Measurements from ENCODE around the gene C1D. TPM values are rescaled to one million over a fixed set of nuclear protein-coding genes. Genes with fewer than 3 reads are reported as not detected.

C1D gene
- 21.3 and 28.8 TPM in 2 replicates for total RNA-seq
- polyA plus RNA-seq, result 55.2 and 63.1 TPM in 2 replicates
- 25.3 and 25.6 TPM in 2 replicates for polyA plus RNA-seq (2012)
- not detected in 2 replicates for polyA minus RNA-seq (ENCODE audit: low replicate concordance)

- peak within 1 kb of the TSS; percentile 93 for H2AFZ ChIP-seq (ENCODE audit: low read length)
- DNase-seq (ENCODE audit: low read depth in 2 of 2), result peak; percentile 89 to 91
- H3K4me2 ChIP-seq (ENCODE audit: extremely low read depth, insufficient read depth, low read length), result peak within 1 kb of the TSS; percentile 96
- peak within 1 kb of the TSS; percentile 94 for H3K9ac ChIP-seq (ENCODE audit: insufficient read depth, low read length)
- no peaks in the 10 kb centered on the region for H3K27me3 ChIP-seq (ENCODE audit: control insufficient read depth, insufficient read depth, low read length)
- peak within 1 kb of the TSS; percentile 99 for H3K27ac ChIP-seq (ENCODE audit: insufficient read depth, low read length)
- peaks cover 46% of the 10 kb centered on the region for H3K79me2 ChIP-seq (ENCODE audit: control insufficient read depth, insufficient read depth, low read length)
- TF ChIP-seq CTCF (conservative IDR thresholded peaks at IDR 0.05 in 1 of 2, IDR thresholded peaks at IDR 0.05 in 1 of 2; ENCODE audit: low read depth in 1 of 2, low read length in 2 of 2) (no peak), EZH2 (IDR thresholded peaks at IDR 0.05; ENCODE audit: low read length, missing control alignments) (no peak)
- no peaks in the 10 kb centered on the region for H3K36me3 ChIP-seq (ENCODE audit: control insufficient read depth, insufficient read depth, low read length)
- no peaks in the 10 kb centered on the region for H3K9me3 ChIP-seq (ENCODE audit: control insufficient read depth, insufficient read depth, low read depth, low read length)
- no peaks in the 10 kb centered on the region for H4K20me1 ChIP-seq (ENCODE audit: control insufficient read depth, extremely low read depth, insufficient read depth, low read length)
- no peaks in the 10 kb centered on the region for H3K4me1 ChIP-seq (ENCODE audit: control insufficient read depth, extremely low read depth, insufficient read depth, low read length)
- peak within 1 kb of the TSS; percentile 65 to 99 (median 82) for H3K4me3 ChIP-seq (replicated peaks in 1 of 4; ENCODE audit: control extremely low read depth in 1 of 4, insufficient read depth in 1 of 4, low read depth in 3 of 4, low read length in 4 of 4)
Observed at GRCh38 chr2:68062680-68063387, at the start of gene C1D. C1D (minus strand) TSS chr2:68063004; CDS start chr2:68047310, 15,694 bp downstream.

DNA sequence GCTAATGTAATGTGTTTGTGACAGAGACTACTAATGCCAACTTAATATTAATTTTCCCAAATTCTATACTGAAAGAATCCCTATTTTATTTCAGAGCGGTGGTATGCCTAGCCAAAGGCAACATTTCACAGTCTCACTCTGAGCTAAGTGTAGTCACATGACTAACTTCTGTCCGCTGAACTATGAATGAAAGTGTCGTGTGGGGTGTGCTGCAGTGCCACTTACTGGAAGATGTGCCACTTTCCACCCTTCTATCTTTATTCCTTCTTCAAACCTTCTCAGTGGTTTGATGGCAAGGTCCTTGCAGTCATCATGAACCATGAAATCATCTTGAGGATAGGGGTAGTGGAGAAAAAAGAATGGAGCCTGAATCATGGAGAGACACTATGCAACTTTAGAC, 47.3 kb upstream of the C1D start:
- DNase-seq (ENCODE audit: low read depth in 2 of 2), result no peak
- Histone ChIP-seq H4K20me1 (ENCODE audit: control insufficient read depth, extremely low read depth, insufficient read depth, low read length) (no peaks in the 10 kb centered on the region), H3K9me3 (ENCODE audit: control insufficient read depth, insufficient read depth, low read depth, low read length) (no peaks in the 10 kb centered on the region), H3K4me3 (replicated peaks in 1 of 4; ENCODE audit: control extremely low read depth in 1 of 4, insufficient read depth in 1 of 4, low read depth in 3 of 4, low read length in 4 of 4) (no peak overlapping the region), H3K4me2 (ENCODE audit: extremely low read depth, insufficient read depth, low read length) (no peak overlapping the region), H3K9ac (ENCODE audit: insufficient read depth, low read length) (no peak overlapping the region), H2AFZ (ENCODE audit: low read length) (no peak overlapping the region), H3K36me3 (ENCODE audit: control insufficient read depth, insufficient read depth, low read length) (no peaks in the 10 kb centered on the region), H3K27ac (ENCODE audit: insufficient read depth, low read length) (no peak overlapping the region), H3K79me2 (ENCODE audit: control insufficient read depth, insufficient read depth, low read length) (no peaks in the 10 kb centered on the region), H3K27me3 (ENCODE audit: control insufficient read depth, insufficient read depth, low read length) (no peaks in the 10 kb centered on the region), H3K4me1 (ENCODE audit: control insufficient read depth, extremely low read depth, insufficient read depth, low read length) (no peaks in the 10 kb centered on the region)
- no peak for TF ChIP-seq EZH2 (IDR thresholded peaks at IDR 0.05; ENCODE audit: low read length, missing control alignments)
- TF ChIP-seq CTCF (conservative IDR thresholded peaks at IDR 0.05 in 1 of 2, IDR thresholded peaks at IDR 0.05 in 1 of 2; ENCODE audit: low read depth in 1 of 2, low read length in 2 of 2), result no peak

GRCh38 chr2:68108120-68108519, 45.3 kb upstream of the C1D start:
- no peak overlapping the region for H2AFZ ChIP-seq (ENCODE audit: low read length)
- TF ChIP-seq CTCF (conservative IDR thresholded peaks at IDR 0.05 in 1 of 2, IDR thresholded peaks at IDR 0.05 in 1 of 2; ENCODE audit: low read depth in 1 of 2, low read length in 2 of 2) (no peak), EZH2 (IDR thresholded peaks at IDR 0.05; ENCODE audit: low read length, missing control alignments) (no peak)

More at GRCh38 chr2:68108120-68108519, 45.3 kb upstream of the C1D start:
- Histone ChIP-seq H3K9ac (ENCODE audit: insufficient read depth, low read length) (no peak overlapping the region), H3K27ac (ENCODE audit: insufficient read depth, low read length) (no peak overlapping the region), H3K27me3 (ENCODE audit: control insufficient read depth, insufficient read depth, low read length) (no peaks in the 10 kb centered on the region), H3K79me2 (ENCODE audit: control insufficient read depth, insufficient read depth, low read length) (no peaks in the 10 kb centered on the region), H3K4me3 (replicated peaks in 1 of 4; ENCODE audit: control extremely low read depth in 1 of 4, insufficient read depth in 1 of 4, low read depth in 3 of 4, low read length in 4 of 4) (no peak overlapping the region), H4K20me1 (ENCODE audit: control insufficient read depth, extremely low read depth, insufficient read depth, low read length) (no peaks in the 10 kb centered on the region), H3K4me1 (ENCODE audit: control insufficient read depth, extremely low read depth, insufficient read depth, low read length) (no peaks in the 10 kb centered on the region), H3K9me3 (ENCODE audit: control insufficient read depth, insufficient read depth, low read depth, low read length) (no peaks in the 10 kb centered on the region), H3K36me3 (ENCODE audit: control insufficient read depth, insufficient read depth, low read length) (no peaks in the 10 kb centered on the region), H3K4me2 (ENCODE audit: extremely low read depth, insufficient read depth, low read length) (no peak overlapping the region)
- DNase-seq (ENCODE audit: low read depth in 2 of 2), result no peak

Measured in fibroblast of lung (primary cell).